ENCODE results near the gene DNAH6. TPM values are rescaled to one million over a fixed set of nuclear protein-coding genes. Genes with fewer than 3 reads are reported as not detected.

The DNAH6 gene
- total and polyA plus RNA-seq, 4 donors: 1.9 to 16.9 (median 8.5) TPM

DNA sequence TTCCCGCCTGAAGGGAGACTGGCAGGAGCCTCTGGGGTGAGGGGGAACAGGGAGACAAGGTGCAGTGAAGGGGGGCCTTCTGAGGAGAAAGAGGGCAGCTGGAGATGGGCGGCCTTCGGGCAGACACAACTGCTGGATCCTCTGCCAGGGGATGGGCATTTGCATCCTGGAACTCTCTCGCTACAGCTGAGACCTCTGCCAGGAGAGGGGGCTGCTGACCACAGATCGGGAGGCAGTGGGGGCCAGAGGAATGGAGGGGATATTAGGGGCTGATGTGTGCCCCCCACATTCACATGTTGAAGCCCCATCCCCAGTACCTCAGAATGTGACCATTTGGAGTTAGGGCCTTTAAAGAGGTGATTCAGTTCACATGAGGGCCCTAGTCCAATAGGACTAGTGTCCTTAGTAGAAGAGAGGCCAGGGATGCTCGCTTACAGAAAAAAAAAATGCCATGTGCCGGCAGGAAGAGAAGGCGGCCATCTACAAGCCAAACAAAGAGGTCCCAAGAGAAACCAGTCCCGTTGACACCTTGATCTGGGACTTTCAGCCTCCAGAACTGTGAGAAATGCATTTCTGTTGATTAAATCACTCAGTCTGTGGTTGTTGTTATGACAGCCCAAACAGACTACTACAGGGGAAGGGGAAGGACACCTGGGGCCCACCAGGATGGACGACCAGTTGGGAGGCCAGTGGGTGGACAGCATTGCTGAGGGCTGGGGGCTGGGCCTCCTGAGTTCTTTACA, 314.6 kb downstream of the DNAH6 start:
- DNase-seq (no peak), ATAC-seq (ENCODE audit: insufficient read depth, low FRiP score) (no peak)
- peaks cover 0 to 3% (median 1%) of the 10 kb centered on the region in 4 donors for H3K9me3 ChIP-seq (ENCODE audit: control insufficient read depth in 4 of 4, insufficient read depth in 3 of 4, low read length in 3 of 4)
- no peaks in the 10 kb centered on the region for H3K4me1 ChIP-seq (ENCODE audit: control insufficient read depth in 5 of 5, insufficient read depth in 5 of 5, low read length in 5 of 5)
- no peaks in the 10 kb centered on the region for H3K36me3 ChIP-seq (ENCODE audit: control insufficient read depth in 4 of 4, insufficient read depth in 4 of 4, low read length in 4 of 4)
- H3K27ac ChIP-seq (ENCODE audit: low read depth in 1 of 2, low read length in 1 of 2): no peak overlapping the region
- no peaks in the 10 kb centered on the region for H3K27me3 ChIP-seq (ENCODE audit: control insufficient read depth in 3 of 3, insufficient read depth in 3 of 3, low read length in 2 of 3)
- no peak for TF ChIP-seq CTCF (IDR thresholded peaks at IDR 0.05; ENCODE audit: control extremely low read depth, extremely low read depth)
- no peak overlapping the region for H3K4me3 ChIP-seq
- 87 to 90% methylated on average over 10 of the region's 10 CpGs for WGBS, 2 donors
- H3K9ac ChIP-seq (ENCODE audit: insufficient read depth in 1 of 2, low read length in 2 of 2): no peak overlapping the region

DNA sequence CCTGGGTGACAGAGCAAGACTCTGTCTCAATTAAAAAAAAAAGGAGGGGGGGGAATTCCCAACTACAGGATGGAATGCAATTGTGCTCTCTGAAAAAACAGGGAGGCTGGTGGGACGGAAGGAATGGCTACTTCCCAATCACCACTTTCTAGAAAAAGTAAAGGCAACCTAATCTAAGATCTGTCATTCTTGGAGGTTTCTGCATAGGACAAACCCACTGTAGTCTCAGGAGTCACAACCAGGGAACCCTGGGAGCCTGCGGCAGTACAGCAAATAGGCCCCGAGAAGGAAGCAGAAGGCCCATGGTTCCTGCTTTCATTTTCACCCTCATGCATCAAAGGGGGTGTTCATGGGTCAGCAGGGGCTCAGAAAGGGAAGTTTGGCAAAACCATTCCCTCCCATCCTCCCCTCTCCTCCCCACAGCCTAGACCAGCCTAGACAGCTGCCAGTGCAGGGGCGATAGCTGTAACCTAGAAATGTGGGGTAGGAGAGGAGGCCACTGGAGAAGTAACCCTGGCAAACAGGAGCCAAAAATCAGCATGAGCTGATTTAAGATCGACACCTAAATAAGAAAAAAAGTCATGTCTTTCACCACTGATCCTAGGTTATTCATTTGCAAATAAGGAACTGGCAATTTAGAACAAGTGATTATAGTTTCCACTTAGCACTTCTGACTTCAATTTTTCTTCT, 316.6 kb downstream of the DNAH6 start:
- H3K4me1 ChIP-seq (ENCODE audit: control insufficient read depth in 5 of 5, insufficient read depth in 5 of 5, low read length in 5 of 5): no peaks in the 10 kb centered on the region
- DNase-seq (peak in 1 of 3 donors; percentile 21), ATAC-seq (ENCODE audit: insufficient read depth, low FRiP score) (no peak)
- no peaks in the 10 kb centered on the region for H3K36me3 ChIP-seq (ENCODE audit: control insufficient read depth in 4 of 4, insufficient read depth in 4 of 4, low read length in 4 of 4)
- H3K9me3 ChIP-seq (ENCODE audit: control insufficient read depth in 4 of 4, insufficient read depth in 3 of 4, low read length in 3 of 4): peaks cover 0 to 4% (median 2%) of the 10 kb centered on the region in 4 donors
- no peak overlapping the region for H3K27ac ChIP-seq (ENCODE audit: low read depth in 1 of 2, low read length in 1 of 2)
- H3K4me3 ChIP-seq: no peak overlapping the region
- no peaks in the 10 kb centered on the region for H3K27me3 ChIP-seq (ENCODE audit: control insufficient read depth in 3 of 3, insufficient read depth in 3 of 3, low read length in 2 of 3)
- H3K9ac ChIP-seq (ENCODE audit: insufficient read depth in 1 of 2, low read length in 2 of 2): no peak overlapping the region
- 45 to 52% methylated on average over 5 of the region's 5 CpGs for WGBS, 2 donors
- TF ChIP-seq CTCF (IDR thresholded peaks at IDR 0.05; ENCODE audit: control extremely low read depth, extremely low read depth): no peak

DNA sequence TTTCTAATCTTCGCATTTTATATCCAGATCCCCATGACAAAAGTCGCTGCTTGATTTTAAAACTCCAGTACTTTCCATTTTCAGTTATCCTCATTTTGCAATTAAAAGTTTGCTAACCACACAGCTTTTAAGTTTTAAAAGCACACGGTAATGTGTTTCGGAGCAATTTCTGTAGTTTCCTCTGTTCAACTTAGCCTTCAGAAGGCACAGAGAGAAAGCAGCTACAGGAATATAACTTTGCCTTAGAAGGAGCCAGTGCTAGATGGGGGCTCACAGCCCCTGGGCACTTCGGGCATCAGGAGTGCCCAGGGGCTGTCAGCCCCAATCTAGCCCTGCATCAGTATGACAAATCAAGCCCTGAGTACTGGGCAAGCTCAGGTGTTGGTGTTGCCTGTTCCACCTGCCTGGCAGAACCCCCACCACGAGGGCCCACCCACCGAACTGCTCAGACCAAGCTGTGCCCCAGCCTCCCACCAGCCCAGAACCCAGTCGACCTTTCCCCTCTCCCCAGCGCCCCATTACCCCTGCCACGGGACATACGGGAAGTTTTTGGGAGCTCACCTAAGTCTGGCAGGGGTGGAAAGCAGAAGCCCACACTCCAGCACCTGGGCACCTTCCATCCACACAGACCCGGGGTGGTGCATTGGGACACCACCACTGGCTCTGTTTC, 317.3 kb downstream of the DNAH6 start:
- Histone ChIP-seq H3K9me3 (ENCODE audit: control insufficient read depth in 4 of 4, insufficient read depth in 3 of 4, low read length in 3 of 4) (peaks cover 0 to 4% (median 2%) of the 10 kb centered on the region in 4 donors), H3K9ac (ENCODE audit: insufficient read depth in 1 of 2, low read length in 2 of 2) (no peak overlapping the region), H3K4me3 (no peak overlapping the region), H3K36me3 (ENCODE audit: control insufficient read depth in 4 of 4, insufficient read depth in 4 of 4, low read length in 4 of 4) (no peaks in the 10 kb centered on the region), H3K27ac (ENCODE audit: low read depth in 1 of 2, low read length in 1 of 2) (no peak overlapping the region), H3K4me1 (ENCODE audit: control insufficient read depth in 5 of 5, insufficient read depth in 5 of 5, low read length in 5 of 5) (no peaks in the 10 kb centered on the region), H3K27me3 (ENCODE audit: control insufficient read depth in 3 of 3, insufficient read depth in 3 of 3, low read length in 2 of 3) (no peaks in the 10 kb centered on the region)
- 83 to 84% methylated on average over 12 of the region's 12 CpGs for WGBS, 2 donors
- no peak for TF ChIP-seq CTCF (IDR thresholded peaks at IDR 0.05; ENCODE audit: control extremely low read depth, extremely low read depth)
- DNase-seq: no peak
- no peak for ATAC-seq (ENCODE audit: insufficient read depth, low FRiP score)
